Prostate gland (tissue), 2 donors: Measurements from ENCODE around the gene CHCHD4. TPM values are rescaled to one million over a fixed set of nuclear protein-coding genes. Genes with fewer than 3 reads are reported as not detected.
"Not testable (repeated sequence)": the region's sequence is repeated elsewhere in the genome, so short reads cannot be mapped to it uniquely, and the experiment has no call there.

Experiments used
- DNase-seq: peaks from one replicate; pipeline ENCODE4 v3.0.0-alpha.2; 2019; ENCODE audit warnings: low spot score
- H3K27ac ChIP-seq, 2 donors: fragments of 200-600 bp; sonication (generic); 2 replicates each; pipeline ENCODE4 v1.5.1; 2017 to 2019
- H3K27me3 ChIP-seq: fragments of 200-600 bp; sonication (generic); replicated peaks from 2 replicates; pipeline ENCODE4 v1.5.1; 2019; ENCODE audit not compliant: insufficient read depth
- H3K36me3 ChIP-seq, 2 donors: fragments of 200-600 bp; sonication (generic); 1 replicate in 1 of 2; 2 replicates in 1 of 2; pipeline versions ENCODE4 v1.5.1 to v1.8.1; 2017 to 2019
- H3K4me1 ChIP-seq: fragments of 200-600 bp; sonication (generic); replicated peaks from 2 replicates; pipeline ENCODE4 v1.5.1; 2019
- H3K4me3 ChIP-seq, 2 donors: fragments of 200-600 bp; sonication (generic); 2 replicates each; pipeline ENCODE4 v1.5.1; 2017 to 2019
- H3K9me3 ChIP-seq: fragments of 200-600 bp; sonication (generic); 2 replicates; pipeline ENCODE4 v1.5.1; 2017
- CTCF ChIP-seq, 4 experiments: fragments of 200-600 bp in 2 of 4; fragments of 450-650 bp in 2 of 4; sonication (generic) in 2 of 4; IDR thresholded peaks; 1 replicate in 3 of 4; 2 replicates in 1 of 4; pipeline ENCODE4 v1.5.1; 2016 to 2019; ENCODE audit warnings: antibody characterized with exemption in 4 of 4, mild to moderate bottlenecking in 2 of 4, moderate library complexity in 2 of 4
- POLR2A ChIP-seq: fragments of 450-650 bp; IDR thresholded peaks from one replicate; pipeline ENCODE4 v1.6.1; 2016; ENCODE audit warnings: antibody characterized with exemption, mild to moderate bottlenecking
- POLR2AphosphoS5 ChIP-seq: sonication (generic); formaldehyde crosslinking; IDR thresholded peaks from one replicate; pipeline ENCODE4 v1.6.1; 2017; ENCODE audit warnings: antibody characterized with exemption
- WGBS: methylation state at CpG from one replicate; pipeline ENCODE4 v1.1.5; 2018; 5-methylcytosine and 5-hydroxymethylcytosine counted together
- intact Hi-C: fragments of 100-400 bp; cut with DNase I; formaldehyde crosslinking; loops from one replicate; pipeline ENCODE4 v1.14.2; 2022
- total RNA-seq, 2 donors: library from RNA; depleted of rRNA; stranded (reverse); fragments of >200 nt; gene quantifications; one replicate each; pipeline ENCODE4 v1.1.0, GENCODE V29; 2016

CHCHD4 gene
- total RNA-seq, 2 donors from 2014 or later: 12.1 to 14.8 TPM

DNA sequence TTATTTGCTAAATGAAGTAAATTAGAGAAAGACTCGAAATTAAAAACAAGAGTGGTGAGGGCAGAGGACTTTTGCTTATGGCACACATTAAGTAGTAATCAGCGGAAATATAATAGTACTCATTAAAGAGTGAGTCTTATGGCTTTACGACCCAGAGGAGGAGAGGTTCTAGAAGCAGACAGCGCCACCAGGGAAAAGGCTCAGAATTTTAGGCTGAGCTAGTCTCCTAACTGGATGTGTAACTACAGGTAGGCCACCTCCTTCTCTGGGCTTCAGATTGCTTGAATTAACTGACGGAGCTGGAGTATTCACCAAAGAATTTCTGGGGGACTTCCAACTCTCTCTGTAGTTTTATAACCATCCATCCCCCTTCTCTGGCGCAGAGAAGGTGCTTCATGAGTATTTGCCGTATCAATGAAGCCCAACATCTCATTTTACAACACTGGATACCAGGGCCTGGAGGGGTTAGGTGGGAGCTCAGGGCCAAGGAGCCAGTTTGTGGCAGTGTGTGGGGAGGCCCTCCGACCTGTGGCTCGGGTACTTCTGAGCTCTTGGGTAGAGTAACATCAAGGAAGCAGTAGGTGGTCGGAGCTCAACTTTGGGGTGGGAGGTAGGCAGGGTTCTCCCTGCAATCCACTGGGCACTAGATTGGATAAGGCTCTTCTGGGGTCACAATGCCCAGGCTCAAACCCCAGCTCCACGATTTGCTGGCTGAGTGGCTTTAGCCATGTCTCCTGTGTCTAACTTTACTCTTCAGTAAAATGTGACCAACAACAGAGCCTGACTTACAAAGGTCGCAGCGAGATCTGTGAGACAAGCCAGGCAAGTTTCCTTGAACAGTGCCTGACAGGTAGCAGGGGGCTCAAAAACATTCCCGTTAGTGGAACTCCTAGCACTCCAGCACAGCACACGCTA is 1.1 kb downstream of the CHCHD4 start:
- Histone ChIP-seq H3K4me3 (peak overlapping the region; percentile 74 to 77), H3K36me3 (no peaks in the 10 kb centered on the region), H3K9me3 (no peaks in the 10 kb centered on the region), H3K4me1 (peaks cover 28% of the 10 kb centered on the region), H3K27ac (peak overlapping the region; percentile 89 to 90), H3K27me3 (no peaks in the 10 kb centered on the region)
- intact Hi-C loops: loop anchor here (2.0 to 10.0 kb wide), 3 partner anchors 53 to 331 kb away; no protein-coding TSS in a partner anchor
- 32% methylated on average over 15 of the region's 15 CpGs for WGBS
- DNase-seq: no peak
- TF ChIP-seq POLR2AphosphoS5 (no peak), POLR2A (no peak), CTCF (IDR thresholded peaks at IDR 0.05) (no peak)

- TF ChIP-seq POLR2AphosphoS5: peak; percentile 52
- TF ChIP-seq POLR2A: no peak
- TF ChIP-seq CTCF (IDR thresholded peaks at IDR 0.05): no peak
- Histone ChIP-seq H3K27me3 (no peaks in the 10 kb centered on the region), H3K9me3 (no peaks in the 10 kb centered on the region), H3K36me3 (no peaks in the 10 kb centered on the region), H3K4me3 (no peak overlapping the region), H3K27ac (peak overlapping the region in 1 of 2 donors; percentile 89), H3K4me1 (peaks cover 34% of the 10 kb centered on the region)
- DNase-seq: no peak
- intact Hi-C loops: loop anchor here (5.0 to 10.0 kb wide), 2 partner anchors 225 to 332 kb away; no protein-coding TSS in a partner anchor
- 40% methylated on average over 3 of the region's 3 CpGs for WGBS
Observed at GRCh38 chr3:14122301-14122700, 2.4 kb downstream of the CHCHD4 start.

GRCh38 chr3:14121859-14122258 is 2.8 kb downstream of the CHCHD4 start:
- intact Hi-C loops: loop anchor here (5.0 to 10.0 kb wide), 2 partner anchors 225 to 333 kb away; no protein-coding TSS in a partner anchor
- Histone ChIP-seq H3K36me3 (no peaks in the 10 kb centered on the region), H3K9me3 (no peaks in the 10 kb centered on the region), H3K4me3 (no peak overlapping the region), H3K4me1 (peaks cover 38% of the 10 kb centered on the region), H3K27ac (peak overlapping the region in 1 of 2 donors; percentile 89), H3K27me3 (no peaks in the 10 kb centered on the region)
- DNase-seq: no peak
- WGBS: 72% methylated on average over 5 of the region's 5 CpGs
- TF ChIP-seq POLR2AphosphoS5 (no peak), POLR2A (no peak), CTCF (IDR thresholded peaks at IDR 0.05) (no peak)

DNA sequence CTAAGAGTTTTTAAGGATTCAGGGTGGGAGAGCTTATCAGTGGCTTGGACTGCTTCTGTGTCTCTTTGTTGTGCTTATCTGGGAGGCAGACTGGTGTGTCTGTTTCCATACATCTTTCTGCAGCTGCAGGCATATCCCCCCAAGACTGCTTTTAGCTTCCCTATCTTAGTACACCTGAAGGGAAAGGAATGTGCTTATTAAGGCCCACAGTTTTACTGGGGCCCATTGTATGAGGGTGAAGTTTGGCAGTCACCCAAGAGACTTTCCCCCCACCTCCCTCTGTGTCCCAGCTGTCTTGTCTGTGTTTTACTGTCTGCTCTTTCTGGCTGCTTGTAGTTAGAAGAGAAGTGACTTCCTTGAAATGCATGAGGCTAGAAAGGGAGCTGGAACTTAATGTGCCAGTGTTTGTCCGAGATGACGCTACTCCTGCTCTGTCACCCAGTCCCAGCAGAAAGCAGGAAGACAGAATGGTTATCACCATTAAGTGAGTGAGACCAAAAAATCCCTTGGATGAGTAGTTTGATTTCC is 3.7 kb downstream of the CHCHD4 start:
- peaks cover 32% of the 10 kb centered on the region for H3K4me1 ChIP-seq
- peak overlapping the region in 1 of 2 donors; percentile 33 for H3K27ac ChIP-seq
- H3K4me3 ChIP-seq, H3K27me3 ChIP-seq, H3K36me3 ChIP-seq, H3K9me3 ChIP-seq, DNase-seq: not testable (repeated sequence)
- peak; percentile 14 for TF ChIP-seq POLR2AphosphoS5
- intact Hi-C loops: loop anchor here (5.0 to 10.0 kb wide), 2 partner anchors 224 to 334 kb away; no protein-coding TSS in a partner anchor
- 54% methylated on average over 2 of the region's 2 CpGs for WGBS

- TF ChIP-seq CTCF (IDR thresholded peaks at IDR 0.05) (no peak), POLR2AphosphoS5 (no peak)
- Histone ChIP-seq H3K4me3 (no peak overlapping the region), H3K9me3 (no peaks in the 10 kb centered on the region), H3K4me1 (peaks cover 31% of the 10 kb centered on the region), H3K36me3 (peaks cover 0 to 7% of the 10 kb centered on the region in 2 donors), H3K27ac (peak overlapping the region; percentile 69 to 77), H3K27me3 (no peaks in the 10 kb centered on the region)
- intact Hi-C loops: loop anchor here (5.0 to 10.0 kb wide), 2 partner anchors 223 to 334 kb away; no protein-coding TSS in a partner anchor
- no peak for DNase-seq
- 96% methylated on average over 11 of the region's 11 CpGs for WGBS
Observed at GRCh38 chr3:14120111-14120920, 4.4 kb downstream of the CHCHD4 start.
